ENCODE data around the gene FGGY.

GRCh38 chr1:59641836-59642235 lies 344.9 kb downstream of the FGGY start:
- TF ChIP-seq CTCF (IDR thresholded peaks at IDR 0.05): no peak
- TF ChIP-seq POLR2A (IDR thresholded peaks at IDR 0.05): no peak

All from body of pancreas (tissue), 4 donors.